ENCODE measurements around the gene MAP3K5.
A peak's percentile ranks its signal among the peaks of the same experiment; 100 is the strongest.

MAP3K5 gene

GRCh38 chr6:136571065-136571464, 221.2 kb downstream of the MAP3K5 start:
- no peak for DNase-seq (ENCODE audit: low spot score)

GRCh38 chr6:136568129-136568528, 224.1 kb downstream of the MAP3K5 start:
- no peak for DNase-seq (ENCODE audit: low spot score)

DNA sequence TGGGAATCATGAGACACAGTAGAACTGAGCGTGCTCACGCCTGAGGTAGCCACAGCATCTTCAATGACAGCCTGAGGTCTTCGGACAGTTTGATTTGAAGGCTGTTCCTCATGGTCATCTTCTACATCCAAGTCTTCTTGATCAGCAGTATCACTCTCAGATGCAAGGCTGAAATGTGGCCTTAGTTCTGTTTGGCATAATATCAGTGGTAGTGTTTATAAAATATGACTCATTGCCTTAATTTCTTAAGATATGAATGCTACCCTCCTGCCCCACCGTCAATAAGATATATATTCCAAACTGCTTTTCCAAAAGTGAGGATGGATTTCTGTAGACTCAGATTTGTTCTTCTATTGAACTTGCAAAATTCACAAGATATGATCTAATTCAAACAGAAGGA, 224.6 kb downstream of the MAP3K5 start:
- no peak for DNase-seq (ENCODE audit: low spot score)

GRCh38 chr6:136566851-136567250, 225.4 kb downstream of the MAP3K5 start:
- DNase-seq (ENCODE audit: low spot score), result no peak

- peak; percentile 4 for DNase-seq (ENCODE audit: low spot score)
Measured at GRCh38 chr6:136566007-136566487, 226.2 kb downstream of the MAP3K5 start.

DNA sequence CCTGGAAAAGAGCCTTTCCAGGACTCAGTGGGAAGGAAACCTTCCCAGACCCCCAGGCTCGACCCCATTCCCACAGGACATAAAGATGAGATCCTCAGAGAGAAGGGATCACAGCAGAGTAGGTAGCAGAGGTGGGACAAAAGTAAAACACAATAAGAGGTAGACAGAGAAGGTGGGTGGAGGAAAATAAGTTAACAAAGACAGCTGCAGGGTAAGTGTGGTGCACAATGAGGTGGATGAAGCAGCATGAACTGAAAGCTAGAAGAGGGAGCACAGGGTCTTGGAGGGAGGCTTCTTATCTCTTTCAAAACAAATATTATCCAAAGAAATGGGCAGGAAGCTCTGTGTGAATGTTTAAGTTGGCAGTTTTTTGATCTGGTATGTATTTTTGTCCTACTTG, 228.1 kb downstream of the MAP3K5 start:
- DNase-seq (ENCODE audit: low spot score), result no peak

DNA sequence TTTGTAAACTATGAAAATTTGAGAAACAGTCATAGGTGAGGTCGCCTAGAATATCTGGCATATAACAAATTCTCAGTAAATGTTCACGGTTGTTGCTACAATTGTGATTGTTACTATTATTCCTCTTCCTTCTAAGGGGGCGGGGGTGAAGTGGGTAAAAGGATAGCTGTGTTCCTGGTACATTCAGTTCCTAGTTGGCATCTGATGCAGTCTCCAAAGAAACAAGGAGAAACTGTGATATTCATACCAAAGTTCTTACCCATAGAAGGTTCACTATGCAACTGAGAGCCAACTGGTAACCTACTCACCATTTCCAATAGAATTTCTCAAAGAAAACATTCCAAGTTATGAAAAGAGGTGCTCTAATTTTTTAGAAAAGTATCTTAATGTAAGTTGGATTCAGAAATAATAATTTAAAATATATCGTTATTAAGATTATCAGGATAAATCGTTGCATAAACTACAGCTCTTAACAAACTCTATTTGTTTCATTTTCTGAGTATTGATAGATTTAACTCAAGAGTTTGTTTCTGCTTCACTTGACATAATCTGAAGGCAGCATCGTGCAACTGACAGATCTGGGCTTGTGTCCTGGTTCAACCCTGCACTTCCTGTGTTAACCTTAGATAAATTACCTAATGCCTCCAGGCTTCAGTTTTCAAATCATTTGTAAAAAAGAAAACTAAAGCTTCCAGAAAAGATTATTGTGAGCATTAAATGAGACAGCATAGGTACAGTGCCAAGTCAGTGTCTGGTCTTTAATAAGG, 228.7 kb downstream of the MAP3K5 start:
- no peak for DNase-seq (ENCODE audit: low spot score)

DNA sequence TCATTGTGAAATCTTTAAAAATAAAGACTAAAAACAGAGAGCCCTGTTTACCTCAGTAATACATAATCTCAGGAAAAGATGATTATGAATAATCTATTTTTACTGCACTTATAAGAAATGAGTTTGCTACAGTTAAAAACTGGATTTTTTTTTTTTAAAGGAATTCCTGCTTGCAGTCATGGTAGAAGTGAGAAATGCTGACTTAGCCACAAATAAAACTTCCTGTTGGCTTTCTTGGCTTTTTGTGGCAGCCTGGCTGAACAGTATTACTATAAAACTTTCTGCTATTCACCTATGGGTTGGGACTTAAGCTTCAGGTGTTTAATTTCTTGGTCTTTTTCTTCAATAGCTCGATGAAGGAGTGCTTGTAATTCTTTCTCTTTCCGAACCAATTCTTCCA, 230.1 kb downstream of the MAP3K5 start:
- no peak for DNase-seq (ENCODE audit: low spot score)

DNA sequence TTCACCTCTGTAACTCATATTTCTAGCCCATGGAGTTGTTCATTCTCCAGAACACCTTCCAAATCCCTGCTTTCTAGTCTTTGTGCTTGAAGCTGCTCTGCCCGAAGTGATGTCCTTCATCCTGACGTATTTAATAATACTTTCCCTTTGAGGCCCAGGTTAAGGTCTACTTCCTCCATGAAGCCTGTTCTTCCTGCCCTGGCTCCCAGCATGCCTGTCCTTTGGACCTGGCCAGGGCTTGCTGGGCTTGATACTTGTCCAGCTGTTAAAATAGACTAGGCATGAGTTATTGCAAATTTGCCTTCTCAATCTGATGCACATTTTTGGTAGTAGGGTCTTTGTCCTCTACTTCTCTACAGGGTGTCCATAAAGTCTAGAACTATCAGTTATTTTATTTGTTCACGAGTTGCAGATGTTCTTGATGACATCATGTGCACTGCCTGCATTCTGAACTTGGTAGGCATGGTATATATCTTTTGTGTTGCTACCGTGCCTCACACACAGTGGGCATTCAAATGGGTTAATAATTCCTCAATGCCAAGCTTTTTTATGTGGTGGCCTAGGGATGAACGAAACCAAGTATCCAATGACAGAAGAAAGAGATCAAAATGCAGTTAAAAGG, 239.0 kb downstream of the MAP3K5 start:
- no peak for DNase-seq (ENCODE audit: low spot score)

DNA sequence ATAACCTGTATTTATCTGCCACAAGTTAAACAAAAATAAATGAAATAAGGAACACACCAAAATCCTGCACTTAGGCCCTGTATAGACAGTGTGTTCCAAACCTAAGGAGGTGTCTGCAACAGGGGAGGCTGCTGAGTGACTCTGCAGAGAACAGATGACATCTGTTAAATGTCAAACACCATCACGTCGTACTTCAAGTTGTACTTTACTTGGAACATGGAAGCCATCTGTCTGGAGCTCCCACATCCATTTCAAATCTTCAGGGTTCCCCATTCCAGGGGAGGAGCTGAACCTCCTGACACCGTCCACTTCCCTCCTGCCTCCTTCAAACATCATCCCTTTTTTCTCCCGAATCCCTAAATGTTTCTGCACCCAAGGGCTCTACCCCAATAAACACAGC, 240.2 kb downstream of the MAP3K5 start:
- no peak for DNase-seq (ENCODE audit: low spot score)

GRCh38 chr6:136551103-136551502, 241.2 kb downstream of the MAP3K5 start:
- DNase-seq (ENCODE audit: low spot score), result no peak

GRCh38 chr6:136550330-136551071, 241.8 kb downstream of the MAP3K5 start, which contains the start of gene MAP7:
TSS of gene MAP7 (minus strand) at chr6:136550422. CDS start at chr6:136550408, 14 bp downstream.
- peak; percentile 73 for DNase-seq (ENCODE audit: low spot score)

- DNase-seq (ENCODE audit: low spot score), result peak; percentile 51
Measured at GRCh38 chr6:136550045-136550329, 242.3 kb downstream of the MAP3K5 start.

DNA sequence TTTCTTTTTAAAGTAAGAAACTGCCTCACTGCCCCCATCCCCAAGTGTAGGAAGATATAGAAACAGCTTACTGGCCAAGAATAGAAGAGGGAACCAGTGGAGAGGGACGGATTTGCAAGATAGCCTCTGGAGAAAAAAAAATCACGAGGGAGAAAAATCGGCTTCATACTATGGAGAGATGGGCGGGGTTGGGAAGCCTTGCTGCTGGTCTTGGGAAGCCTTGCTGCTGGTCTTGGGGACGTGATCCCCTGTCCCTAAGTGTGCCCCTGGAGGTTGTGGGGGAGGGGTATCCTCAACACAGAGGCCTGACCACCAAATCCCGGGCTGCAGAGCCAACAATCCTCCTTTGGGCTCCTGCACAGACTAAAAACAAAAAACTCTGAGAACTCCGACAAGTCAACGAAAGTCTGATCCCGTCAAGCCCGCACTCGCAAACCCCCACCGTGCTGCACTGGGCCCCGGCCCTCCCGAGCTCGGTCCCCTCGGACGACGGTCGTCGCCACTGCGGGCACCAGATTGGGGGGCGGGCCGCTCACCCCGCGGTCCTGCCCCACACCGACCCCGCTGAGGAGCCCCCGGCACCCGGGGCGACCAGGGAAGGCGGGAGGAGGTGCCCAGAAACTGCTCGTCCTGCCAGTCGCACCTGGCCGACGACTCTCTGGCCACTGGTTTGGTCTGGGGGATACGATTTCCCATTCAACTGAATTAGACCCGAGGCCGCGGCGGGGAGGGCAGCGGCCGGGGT, 242.8 kb downstream of the MAP3K5 start:
- DNase-seq (ENCODE audit: low spot score), result peak; percentile 9

GRCh38 chr6:136548582-136549299, 243.5 kb downstream of the MAP3K5 start:
- no peak for DNase-seq (ENCODE audit: low spot score)

GRCh38 chr6:136547871-136548270, 244.4 kb downstream of the MAP3K5 start:
- DNase-seq (ENCODE audit: low spot score), result no peak

- no peak for DNase-seq (ENCODE audit: low spot score)
Measured at GRCh38 chr6:136547336-136547735, 244.9 kb downstream of the MAP3K5 start.

DNA sequence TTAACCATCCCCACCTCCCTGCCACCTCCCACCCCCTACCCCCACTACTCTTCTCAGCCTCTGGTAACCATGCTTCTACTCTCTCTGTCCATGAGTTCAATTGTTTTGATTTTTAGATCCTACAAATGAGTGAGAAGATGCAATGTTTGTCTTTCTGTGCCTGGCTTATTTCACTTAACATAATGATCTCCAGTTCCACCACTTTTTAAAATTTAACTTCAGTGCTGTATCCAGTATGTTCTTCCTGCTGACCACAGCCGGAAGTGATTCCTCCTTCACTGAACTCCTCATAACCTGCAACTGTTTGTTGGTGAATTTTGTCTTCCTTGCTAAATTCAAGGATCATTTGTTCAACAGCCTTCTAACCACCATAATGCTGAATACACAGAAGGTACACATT, 245.9 kb downstream of the MAP3K5 start:
- DNase-seq (ENCODE audit: low spot score), result no peak

DNA sequence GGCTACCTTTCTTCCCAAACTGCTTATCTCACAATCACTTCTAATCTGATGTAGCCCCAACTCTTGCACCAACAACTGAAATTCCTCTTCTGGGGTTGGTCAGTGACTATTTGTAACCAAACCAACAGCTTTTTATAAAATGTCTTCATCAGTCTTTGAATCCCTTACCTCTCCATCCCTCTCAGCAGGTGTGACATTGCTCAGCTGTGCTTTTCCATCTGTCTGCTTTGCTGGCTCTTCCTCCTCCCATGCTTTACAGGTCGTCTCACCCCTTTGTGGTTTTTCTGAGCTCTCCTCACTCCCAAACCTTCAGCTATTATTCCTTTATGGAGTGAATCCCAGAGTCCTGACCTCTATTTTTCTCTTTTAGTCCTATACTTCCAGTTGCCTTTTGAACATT, 248.0 kb downstream of the MAP3K5 start:
- DNase-seq (ENCODE audit: low spot score), result no peak

DNA sequence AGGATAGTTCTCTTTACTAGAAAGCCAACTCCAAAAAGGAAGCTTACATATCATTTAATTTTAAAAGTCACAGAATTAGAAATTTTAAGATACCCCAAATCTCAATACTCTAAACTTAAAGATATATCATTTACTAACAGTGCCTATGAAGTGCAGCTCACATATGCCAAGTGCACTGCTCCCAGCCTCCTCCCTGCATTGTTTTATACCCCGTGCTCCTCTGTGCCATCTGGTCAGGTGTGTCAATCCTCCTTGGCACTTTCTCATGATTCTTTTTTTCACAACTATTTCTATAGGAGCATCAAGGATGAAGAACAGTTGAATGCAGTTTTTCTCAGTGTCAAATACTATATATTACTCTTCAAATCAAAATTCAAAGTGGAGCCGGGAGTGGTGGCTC, 250.9 kb downstream of the MAP3K5 start:
- DNase-seq (ENCODE audit: low spot score), result no peak

GRCh38 chr6:136539967-136540652, 252.2 kb downstream of the MAP3K5 start:
- DNase-seq (ENCODE audit: low spot score), result no peak

All from germinal center (tissue), 1 donor.